Right lobe of liver (tissue), 4 donors: ENCODE data around the gene NR1D1.

Experiments
- CTCF ChIP-seq, 4 donors: fragments of 200-600 bp in 3 of 4; fragments of 450-650 bp in 1 of 4; IDR thresholded peaks; one replicate each; pipeline versions ENCODE4 v1.5.1 to v1.8.0; 2016 to 2022; ENCODE audit warnings: antibody characterized with exemption in 4 of 4, mild to moderate bottlenecking in 2 of 4
- POLR2A ChIP-seq: fragments of 450-650 bp; IDR thresholded peaks from one replicate; pipeline ENCODE4 v1.6.1; 2017; ENCODE audit warnings: antibody characterized with exemption, mild to moderate bottlenecking
- donor health status: DM: no; HTN: no; CAD: no.
- donor health status: DM: no; HTN: no; CAD: no.
- donor health status: DM: no; HTN: yes; CAD: no.

GRCh38 chr17:40135817-40136216, 35.4 kb upstream of the NR1D1 start:
- no peak for TF ChIP-seq CTCF (IDR thresholded peaks at IDR 0.05)
- TF ChIP-seq POLR2A, result no peak
